ENCODE measurements around the gene BIN2.

- TF ChIP-seq, protein P1, sequence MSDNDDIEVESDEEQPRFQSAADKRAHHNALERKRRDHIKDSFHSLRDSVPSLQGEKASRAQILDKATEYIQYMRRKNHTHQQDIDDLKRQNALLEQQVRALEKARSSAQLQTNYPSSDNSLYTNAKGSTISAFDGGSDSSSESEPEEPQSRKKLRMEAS (CRISPR knock-in tag; IDR thresholded peaks at IDR 0.05) = no peak
- TF ChIP-seq JUNB (CRISPR knock-in tag; conservative IDR thresholded peaks at IDR 0.05) (no peak), TRIM24 (IDR thresholded peaks at IDR 0.05) (no peak), E2F5 (CRISPR knock-in tag; IDR thresholded peaks at IDR 0.05) (no peak), RBM25 (IDR thresholded peaks at IDR 0.05; ENCODE audit: low read depth, low read length, severe bottlenecking) (no peak), YY1 (IDR thresholded peaks at IDR 0.05; ENCODE audit: borderline replicate concordance in 1 of 3, control insufficient read depth in 1 of 3, extremely low read depth in 1 of 3, insufficient read depth in 3 of 3, insufficient read length in 1 of 3, insufficient replicate concordance in 2 of 3, low read depth in 1 of 3, low read length in 2 of 3) (no peak), RBM22 (IDR thresholded peaks at IDR 0.05; ENCODE audit: low read depth, low read length, poor library complexity, severe bottlenecking) (no peak), FOXK2 (conservative IDR thresholded peaks at IDR 0.05 in 1 of 2, IDR thresholded peaks at IDR 0.05 in 1 of 2; ENCODE audit: low read depth in 2 of 2) (no peak), NELFE (IDR thresholded peaks at IDR 0.05; ENCODE audit: insufficient read depth, insufficient read length) (no peak), ARID2 (IDR thresholded peaks at IDR 0.05) (no peak), EZH2 (IDR thresholded peaks at IDR 0.05; ENCODE audit: borderline replicate concordance, low read depth, low read length) (no peak), PTTG1 (tag; IDR thresholded peaks at IDR 0.05; ENCODE audit: low read depth) (no peak)
- TF ChIP-seq, protein P2, sequence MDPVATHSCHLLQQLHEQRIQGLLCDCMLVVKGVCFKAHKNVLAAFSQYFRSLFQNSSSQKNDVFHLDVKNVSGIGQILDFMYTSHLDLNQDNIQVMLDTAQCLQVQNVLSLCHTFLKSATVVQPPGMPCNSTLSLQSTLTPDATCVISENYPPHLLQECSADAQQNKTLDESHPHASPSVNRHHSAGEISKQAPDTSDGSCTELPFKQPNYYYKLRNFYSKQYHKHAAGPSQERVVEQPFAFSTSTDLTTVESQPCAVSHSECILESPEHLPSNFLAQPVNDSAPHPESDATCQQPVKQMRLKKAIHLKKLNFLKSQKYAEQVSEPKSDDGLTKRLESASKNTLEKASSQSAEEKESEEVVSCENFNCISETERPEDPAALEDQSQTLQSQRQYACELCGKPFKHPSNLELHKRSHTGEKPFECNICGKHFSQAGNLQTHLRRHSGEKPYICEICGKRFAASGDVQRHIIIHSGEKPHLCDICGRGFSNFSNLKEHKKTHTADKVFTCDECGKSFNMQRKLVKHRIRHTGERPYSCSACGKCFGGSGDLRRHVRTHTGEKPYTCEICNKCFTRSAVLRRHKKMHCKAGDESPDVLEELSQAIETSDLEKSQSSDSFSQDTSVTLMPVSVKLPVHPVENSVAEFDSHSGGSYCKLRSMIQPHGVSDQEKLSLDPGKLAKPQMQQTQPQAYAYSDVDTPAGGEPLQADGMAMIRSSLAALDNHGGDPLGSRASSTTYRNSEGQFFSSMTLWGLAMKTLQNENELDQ (CRISPR knock-in tag; IDR thresholded peaks at IDR 0.05; ENCODE audit: borderline replicate concordance) = no peak
Measured at GRCh38 chr12:51365276-51365675, 41.3 kb upstream of the BIN2 start.

Measured in K562 (cell line).